ENCODE data around the gene MTTP.

Gene MTTP

DNA sequence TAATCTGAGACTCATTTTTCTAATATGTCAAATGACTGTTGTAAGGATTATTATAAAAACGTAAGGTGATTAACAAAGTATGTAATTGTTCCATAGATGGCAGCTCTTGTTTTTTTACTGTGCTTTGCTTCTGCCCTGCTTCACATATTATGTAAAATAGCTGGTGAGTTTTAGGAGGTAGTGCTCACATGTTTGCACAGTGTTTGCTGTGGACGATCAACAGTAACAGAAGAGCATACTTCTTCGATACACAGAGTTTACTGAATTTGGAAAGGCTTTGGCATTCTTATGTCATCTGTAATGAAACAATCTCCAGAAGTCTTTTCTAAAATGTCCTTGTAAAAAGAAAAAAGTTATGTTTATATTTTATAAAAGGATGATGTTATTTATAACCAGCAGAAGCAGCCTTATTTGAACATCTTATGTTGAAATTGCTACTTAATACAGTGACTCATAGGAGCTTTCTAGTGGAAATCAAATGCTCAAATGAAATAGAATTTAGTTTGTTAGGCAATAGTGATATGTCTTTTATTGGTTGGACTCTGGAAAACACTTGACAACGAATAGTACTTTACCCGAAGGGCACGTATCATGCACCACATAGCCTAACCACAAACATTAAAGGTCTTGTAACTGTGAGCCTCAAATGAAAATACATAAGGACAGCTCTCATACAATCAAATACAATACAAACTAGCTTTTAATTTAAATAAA, 1.9 kb upstream of the MTTP start:
- no peak for TF ChIP-seq CTBP1 (IDR thresholded peaks at IDR 0.05; ENCODE audit: borderline replicate concordance)
- TF ChIP-seq, protein P1, sequence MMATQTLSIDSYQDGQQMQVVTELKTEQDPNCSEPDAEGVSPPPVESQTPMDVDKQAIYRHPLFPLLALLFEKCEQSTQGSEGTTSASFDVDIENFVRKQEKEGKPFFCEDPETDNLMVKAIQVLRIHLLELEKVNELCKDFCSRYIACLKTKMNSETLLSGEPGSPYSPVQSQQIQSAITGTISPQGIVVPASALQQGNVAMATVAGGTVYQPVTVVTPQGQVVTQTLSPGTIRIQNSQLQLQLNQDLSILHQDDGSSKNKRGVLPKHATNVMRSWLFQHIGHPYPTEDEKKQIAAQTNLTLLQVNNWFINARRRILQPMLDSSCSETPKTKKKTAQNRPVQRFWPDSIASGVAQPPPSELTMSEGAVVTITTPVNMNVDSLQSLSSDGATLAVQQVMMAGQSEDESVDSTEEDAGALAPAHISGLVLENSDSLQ (IDR thresholded peaks at IDR 0.05) = no peak
- no peak for TF ChIP-seq FOXA1 (IDR thresholded peaks at IDR 0.05)
- TF ChIP-seq L3MBTL2 (conservative IDR thresholded peaks at IDR 0.05) = no peak
- no peak for TF ChIP-seq SUZ12 (IDR thresholded peaks at IDR 0.05)
- no peak for TF ChIP-seq HDGF (IDR thresholded peaks at IDR 0.05; ENCODE audit: borderline replicate concordance)
- no peak for TF ChIP-seq LEF1 (IDR thresholded peaks at IDR 0.05; ENCODE audit: borderline replicate concordance)
- TF ChIP-seq SP1 (IDR thresholded peaks at IDR 0.05) = no peak
- no peak for TF ChIP-seq ZNF384 (IDR thresholded peaks at IDR 0.05)
- ChIA-PET POLR2A (interaction anchor here (1.3 kb wide), 1 partner anchor 9 kb away, joined by 5 read pairs; the partner anchor contains the start of gene TRMT10A), CTCF (no interaction called here)
- no peak for DNase-seq (ENCODE audit: extremely low spot score)

DNA sequence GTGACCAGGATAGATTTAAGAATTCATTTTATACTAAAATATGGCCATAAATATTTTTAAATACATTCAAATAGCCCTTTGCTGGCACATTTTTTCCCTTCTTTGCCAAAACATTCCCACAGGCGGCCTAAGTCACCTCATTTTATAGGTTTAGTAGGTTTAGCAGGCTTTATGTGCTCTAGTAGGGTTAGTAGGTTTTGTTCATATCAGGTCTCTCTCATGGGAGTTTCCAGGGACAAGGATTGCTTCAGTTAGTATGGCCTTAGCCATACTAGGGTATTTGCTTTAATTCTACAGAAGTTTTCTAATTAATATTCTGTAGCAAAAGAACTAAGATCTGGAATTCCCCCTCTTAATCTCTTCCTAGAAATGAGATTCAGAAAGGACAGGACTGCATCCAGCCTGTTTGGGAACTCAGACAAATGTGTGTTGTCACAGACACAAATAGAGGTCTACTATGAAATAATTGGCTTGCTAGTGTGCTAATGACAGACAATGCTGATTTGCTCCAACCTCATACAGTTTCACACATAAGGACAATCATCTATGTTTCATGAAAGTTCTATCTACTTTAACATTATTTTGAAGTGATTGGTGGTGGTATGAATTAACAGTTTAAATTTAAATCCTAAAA, 772 bp upstream of the MTTP start:
- ChIA-PET POLR2A (interaction anchor here (1.3 kb wide), 1 partner anchor 11 kb away, joined by 5 read pairs; the partner anchor contains the start of gene TRMT10A), CTCF (no interaction called here)
- TF ChIP-seq, protein P1 (IDR thresholded peaks at IDR 0.05) = no peak
- TF ChIP-seq L3MBTL2 (conservative IDR thresholded peaks at IDR 0.05) (no peak), SUZ12 (IDR thresholded peaks at IDR 0.05) (no peak), CTBP1 (IDR thresholded peaks at IDR 0.05; ENCODE audit: borderline replicate concordance) (no peak), TARDBP (IDR thresholded peaks at IDR 0.05) (no peak), SP1 (IDR thresholded peaks at IDR 0.05) (no peak), HDGF (IDR thresholded peaks at IDR 0.05; ENCODE audit: borderline replicate concordance) (no peak), NFRKB (IDR thresholded peaks at IDR 0.05) (no peak), ZNF384 (IDR thresholded peaks at IDR 0.05) (no peak), ELF4 (IDR thresholded peaks at IDR 0.05) (no peak), LEF1 (IDR thresholded peaks at IDR 0.05; ENCODE audit: borderline replicate concordance) (no peak)
- no peak for DNase-seq (ENCODE audit: extremely low spot score)

DNA sequence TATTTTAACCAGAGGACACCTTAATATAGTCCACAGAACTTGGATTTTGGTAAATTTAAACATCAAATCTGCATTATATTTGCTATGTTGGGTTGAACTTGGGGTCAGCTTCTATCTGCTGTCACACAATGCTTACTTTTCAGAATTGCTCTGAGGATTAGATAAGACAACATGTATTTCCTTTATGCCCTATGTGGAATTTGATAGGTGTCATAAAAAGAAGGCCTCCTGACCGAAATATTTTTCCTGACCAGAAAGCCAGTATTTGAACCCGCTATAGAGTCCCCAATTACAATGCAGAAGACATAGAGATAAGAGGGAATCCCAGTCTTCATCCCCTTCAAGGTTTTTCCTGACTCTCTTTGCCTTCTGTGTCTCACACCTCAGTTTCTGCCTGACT, 4.1 kb downstream of the MTTP start:
- ChIA-PET CTCF (interaction anchor here (0.6 kb wide), 1 partner anchor 8 kb away, joined by 4 read pairs; no protein-coding TSS in a partner anchor), POLR2A (no interaction called here)
- TF ChIP-seq BHLHE40 (IDR thresholded peaks at IDR 0.05; ENCODE audit: borderline replicate concordance) (no peak), FOXA1 (IDR thresholded peaks at IDR 0.05) (no peak), ZNF384 (IDR thresholded peaks at IDR 0.05) (no peak), SUZ12 (IDR thresholded peaks at IDR 0.05) (no peak), L3MBTL2 (conservative IDR thresholded peaks at IDR 0.05) (no peak), TARDBP (IDR thresholded peaks at IDR 0.05) (no peak), CTBP1 (IDR thresholded peaks at IDR 0.05; ENCODE audit: borderline replicate concordance) (no peak), FOXK2 (IDR thresholded peaks at IDR 0.05) (no peak), SP1 (IDR thresholded peaks at IDR 0.05) (no peak), FOXM1 (IDR thresholded peaks at IDR 0.05; ENCODE audit: borderline replicate concordance) (no peak), ELF4 (IDR thresholded peaks at IDR 0.05) (no peak), NFRKB (IDR thresholded peaks at IDR 0.05) (no peak), ARNT (IDR thresholded peaks at IDR 0.05) (no peak)
- no peak for DNase-seq (ENCODE audit: extremely low spot score)

DNA sequence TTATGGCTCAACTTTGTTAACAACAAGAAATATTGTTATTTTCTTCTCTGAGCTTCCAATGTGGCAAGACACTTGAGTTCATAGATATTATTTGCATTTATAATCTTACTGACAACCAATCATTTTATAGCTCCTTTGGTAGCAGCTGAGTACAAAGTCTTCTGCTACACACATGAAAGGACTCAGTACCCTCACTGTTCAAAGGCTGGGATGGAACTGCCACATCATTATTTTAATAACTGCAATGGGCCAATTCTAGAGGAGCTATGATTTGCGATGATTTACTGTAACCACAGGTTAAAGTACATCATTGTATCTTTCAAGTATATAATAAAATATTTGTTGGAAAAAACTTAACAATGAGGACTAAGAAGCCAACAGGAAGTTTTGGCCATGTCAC, 10.9 kb downstream of the MTTP start:
- TF ChIP-seq NFRKB (IDR thresholded peaks at IDR 0.05) = no peak
- TF ChIP-seq, protein P1 (IDR thresholded peaks at IDR 0.05) = no peak
- TF ChIP-seq CTBP1 (IDR thresholded peaks at IDR 0.05; ENCODE audit: borderline replicate concordance) = no peak
- TF ChIP-seq HDGF (IDR thresholded peaks at IDR 0.05; ENCODE audit: borderline replicate concordance) = no peak
- TF ChIP-seq FOXM1 (IDR thresholded peaks at IDR 0.05; ENCODE audit: borderline replicate concordance) = no peak
- TF ChIP-seq FOXK2 (IDR thresholded peaks at IDR 0.05) = no peak
- TF ChIP-seq TARDBP (IDR thresholded peaks at IDR 0.05) = no peak
- TF ChIP-seq L3MBTL2 (conservative IDR thresholded peaks at IDR 0.05) = no peak
- no peak for TF ChIP-seq BHLHE40 (IDR thresholded peaks at IDR 0.05; ENCODE audit: borderline replicate concordance)
- DNase-seq (ENCODE audit: extremely low spot score) = no peak
- CTCF ChIA-PET = no interaction called here
- POLR2A ChIA-PET = no interaction called here

DNA sequence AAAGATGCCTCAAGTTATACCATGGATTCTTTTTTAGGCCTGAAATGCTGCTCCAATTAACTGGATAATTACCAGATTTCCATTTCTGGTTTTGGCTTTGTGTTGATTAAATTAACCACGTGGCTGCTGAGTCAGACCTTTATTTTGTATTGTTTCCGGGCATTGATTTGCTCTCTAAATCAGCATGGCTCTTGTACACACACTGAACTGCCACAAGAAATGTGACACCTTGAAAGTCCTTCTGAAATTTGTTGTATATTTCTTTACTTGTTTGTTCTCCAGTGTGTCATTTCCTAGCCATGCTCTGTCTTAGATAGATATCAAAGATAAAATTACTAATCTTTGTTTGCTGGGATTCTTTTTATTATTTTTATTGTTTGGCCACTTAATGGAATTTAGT, 11.7 kb downstream of the MTTP start:
- TF ChIP-seq LEF1 (IDR thresholded peaks at IDR 0.05; ENCODE audit: borderline replicate concordance) = no peak
- ChIA-PET POLR2A (no interaction called here), CTCF (no interaction called here)
- DNase-seq (ENCODE audit: extremely low spot score) = no peak

DNA sequence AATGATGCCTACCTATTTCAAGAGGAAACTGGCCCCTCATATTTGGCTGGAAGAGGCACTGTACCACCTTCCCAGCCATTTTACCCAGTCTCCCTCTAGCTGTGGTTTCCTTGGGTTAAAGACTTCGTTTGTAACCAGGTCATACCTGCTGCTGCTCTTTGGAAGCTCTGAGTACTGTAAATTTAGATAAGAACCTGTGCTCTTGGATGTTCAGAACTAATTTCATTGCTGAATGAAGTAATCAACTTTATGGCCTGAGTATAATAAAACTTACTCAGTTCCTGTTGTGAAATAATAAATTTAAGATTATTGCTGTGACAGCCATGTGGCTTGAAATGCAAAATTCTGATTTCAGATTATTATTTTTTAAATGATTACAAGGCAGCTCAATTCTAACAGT, 12.2 kb downstream of the MTTP start:
- DNase-seq (ENCODE audit: extremely low spot score) = no peak
- CTCF ChIA-PET = interaction anchor here (0.7 kb wide), 1 partner anchor 8 kb away, joined by 4 read pairs; no protein-coding TSS in a partner anchor
- TF ChIP-seq TARDBP (IDR thresholded peaks at IDR 0.05) (no peak), FOXA1 (IDR thresholded peaks at IDR 0.05) (no peak), SUZ12 (IDR thresholded peaks at IDR 0.05) (no peak), ZNF384 (IDR thresholded peaks at IDR 0.05) (no peak)
- TF ChIP-seq, protein P1 (IDR thresholded peaks at IDR 0.05) = peak; percentile 50; the same call in 1 of the 2 replicates
- POLR2A ChIA-PET = no interaction called here
